HG03066 (cell line): ENCODE results near the gene IFNAR1.

Experiments
- ATAC-seq: cut with Tn5 transposase; IDR thresholded peaks from one replicate; pipeline ENCODE4 v1.9.1; 2021; ENCODE audit warnings: low read depth; ENCODE audit not compliant: unreplicated experiment

Gene IFNAR1

GRCh38 chr21:33396951-33397350 lies 72.2 kb downstream of the IFNAR1 start:
- no peak for ATAC-seq

GRCh38 chr21:33397717-33398116 lies 72.9 kb downstream of the IFNAR1 start:
- no peak for ATAC-seq

GRCh38 chr21:33398361-33398760 lies 73.6 kb downstream of the IFNAR1 start:
- ATAC-seq: no peak

- no peak for ATAC-seq
Observed at GRCh38 chr21:33401630-33401992, 76.8 kb downstream of the IFNAR1 start.

GRCh38 chr21:33402001-33402979 lies 77.5 kb downstream of the IFNAR1 start:
- no peak for ATAC-seq

GRCh38 chr21:33403128-33403785 lies 78.5 kb downstream of the IFNAR1 start, which contains the start of gene IFNGR2:
IFNGR2 (plus strand) TSS chr21:33403413; CDS start chr21:33403544, 131 bp downstream.
- ATAC-seq: no peak

GRCh38 chr21:33403786-33404585 lies 79.2 kb downstream of the IFNAR1 start:
- ATAC-seq: no peak

- no peak for ATAC-seq
Observed at GRCh38 chr21:33406493-33406892, 81.7 kb downstream of the IFNAR1 start.
